ENCODE results near the gene MAGED4B. TPM values are rescaled to one million over a fixed set of nuclear protein-coding genes. Genes with fewer than 3 reads are reported as not detected.

Gene MAGED4B, protein sequence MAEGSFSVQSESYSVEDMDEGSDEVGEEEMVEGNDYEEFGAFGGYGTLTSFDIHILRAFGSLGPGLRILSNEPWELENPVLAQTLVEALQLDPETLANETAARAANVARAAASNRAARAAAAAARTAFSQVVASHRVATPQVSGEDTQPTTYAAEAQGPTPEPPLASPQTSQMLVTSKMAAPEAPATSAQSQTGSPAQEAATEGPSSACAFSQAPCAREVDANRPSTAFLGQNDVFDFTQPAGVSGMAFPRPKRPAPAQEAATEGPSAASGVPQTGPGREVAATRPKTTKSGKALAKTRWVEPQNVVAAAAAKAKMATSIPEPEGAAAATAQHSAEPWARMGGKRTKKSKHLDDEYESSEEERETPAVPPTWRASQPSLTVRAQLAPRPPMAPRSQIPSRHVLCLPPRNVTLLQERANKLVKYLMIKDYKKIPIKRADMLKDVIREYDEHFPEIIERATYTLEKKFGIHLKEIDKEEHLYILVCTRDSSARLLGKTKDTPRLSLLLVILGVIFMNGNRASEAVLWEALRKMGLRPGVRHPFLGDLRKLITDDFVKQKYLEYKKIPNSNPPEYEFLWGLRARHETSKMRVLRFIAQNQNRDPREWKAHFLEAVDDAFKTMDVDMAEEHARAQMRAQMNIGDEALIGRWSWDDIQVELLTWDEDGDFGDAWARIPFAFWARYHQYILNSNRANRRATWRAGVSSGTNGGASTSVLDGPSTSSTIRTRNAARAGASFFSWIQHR
- under 1 TPM in 1 of 2 experiments, not detected in 1; 0.34 TPM for total RNA-seq

DNA sequence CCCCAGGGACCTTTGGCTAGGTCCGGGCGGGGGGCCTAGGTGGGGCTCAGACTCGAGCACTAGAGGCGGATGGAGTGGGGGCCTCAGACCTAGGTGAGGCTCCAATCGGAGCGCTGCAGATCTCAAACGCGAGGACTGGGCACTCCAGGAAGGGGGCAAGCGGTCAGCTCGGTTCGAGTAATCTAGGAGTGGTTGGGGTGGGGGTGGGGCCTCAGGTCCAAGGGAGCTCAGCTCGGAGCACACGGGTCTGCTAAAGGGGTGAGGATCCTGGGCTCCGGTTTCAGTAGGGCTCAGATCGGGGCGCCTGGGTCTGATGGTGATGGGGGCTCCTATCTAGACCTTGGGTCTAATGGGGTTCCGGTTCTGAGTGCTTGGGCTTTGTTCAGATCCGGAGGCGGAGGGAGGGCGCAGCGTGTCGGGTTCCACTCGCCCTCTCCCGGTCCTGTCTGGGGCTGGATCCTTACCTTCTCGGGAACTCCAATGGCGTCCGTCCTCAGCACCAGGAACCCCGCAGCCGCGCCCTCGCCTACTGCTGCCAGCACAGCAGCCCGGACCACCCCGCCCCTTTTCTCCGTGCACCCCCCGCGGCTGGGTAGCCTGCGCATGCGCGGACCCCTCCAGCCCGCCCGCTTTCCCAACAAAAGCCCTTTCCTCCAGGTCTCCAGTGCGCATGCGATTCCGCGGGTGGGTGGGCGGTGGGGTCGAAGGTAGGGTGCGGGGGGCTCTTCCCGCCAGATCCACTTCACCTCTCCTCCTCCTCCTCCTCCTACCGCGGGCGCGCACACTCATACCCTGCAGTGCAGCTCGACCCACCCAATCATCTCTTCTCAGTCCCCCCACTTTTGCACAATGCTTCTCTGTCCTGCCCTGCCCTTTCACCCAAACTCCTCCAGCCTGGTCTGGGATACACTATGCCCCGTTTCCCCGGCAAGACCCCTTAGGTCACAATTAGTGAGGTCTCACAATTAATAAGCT is at the start of gene MAGED4B:
MAGED4B (minus strand) TSS at position 518 of the 975 bp plus-strand sequence. CDS start 1,011 bp downstream, outside the sequence.

Other genes starting within 250 kb of the MAGED4B start
- gene MAGED1, start 175.6 kb downstream of the MAGED4B start, total RNA-seq, result 10 to 100 TPM; 35.4 TPM
- gene MAGED4, start 115.7 kb upstream of the MAGED4B start, total RNA-seq, result under 1 TPM in 1 of 2 experiments, not detected in 1; 0.28 TPM